LoVo (cell line): Measurements from ENCODE around the gene TMEM178B.

ENCODE experiments used
- DNase-seq: peaks from one replicate; pipeline ENCODE4 v3.0.0-alpha.2; 2016; ENCODE audit warnings: low spot score

TMEM178B gene

GRCh38 chr7:141431140-141431479, 357.2 kb downstream of the TMEM178B start:
- DNase-seq = no peak

- no peak for DNase-seq
Measured at GRCh38 chr7:141431711-141432110, 357.8 kb downstream of the TMEM178B start.

- DNase-seq = no peak
Measured at GRCh38 chr7:141433698-141434097, 359.8 kb downstream of the TMEM178B start.

- no peak for DNase-seq
Measured at GRCh38 chr7:141436139-141436538, 362.3 kb downstream of the TMEM178B start.

- no peak for DNase-seq
Measured at GRCh38 chr7:141436575-141437075, 362.8 kb downstream of the TMEM178B start.

GRCh38 chr7:141439164-141439563, 365.3 kb downstream of the TMEM178B start:
- no peak for DNase-seq

GRCh38 chr7:141439776-141440175, 365.9 kb downstream of the TMEM178B start:
- DNase-seq = no peak

GRCh38 chr7:141441837-141442627, 368.2 kb downstream of the TMEM178B start:
- DNase-seq = no peak

- no peak for DNase-seq
Measured at GRCh38 chr7:141442781-141443180, 368.9 kb downstream of the TMEM178B start.

GRCh38 chr7:141444961-141445360, 371.1 kb downstream of the TMEM178B start:
- no peak for DNase-seq

GRCh38 chr7:141451232-141451631, 377.4 kb downstream of the TMEM178B start:
- no peak for DNase-seq

GRCh38 chr7:141452911-141453310, 379.0 kb downstream of the TMEM178B start:
- no peak for DNase-seq

GRCh38 chr7:141454338-141454737, 380.5 kb downstream of the TMEM178B start:
- DNase-seq = no peak

- no peak for DNase-seq
Measured at GRCh38 chr7:141455723-141456122, 381.9 kb downstream of the TMEM178B start.

GRCh38 chr7:141456298-141456697, 382.4 kb downstream of the TMEM178B start:
- DNase-seq = no peak

GRCh38 chr7:141456711-141457110, 382.8 kb downstream of the TMEM178B start:
- no peak for DNase-seq

GRCh38 chr7:141460781-141461715, 387.2 kb downstream of the TMEM178B start:
- DNase-seq = no peak

GRCh38 chr7:141461924-141462323, 388.1 kb downstream of the TMEM178B start:
- DNase-seq = no peak

GRCh38 chr7:141462958-141463357, 389.1 kb downstream of the TMEM178B start:
- no peak for DNase-seq

GRCh38 chr7:141463986-141464385, 390.1 kb downstream of the TMEM178B start:
- no peak for DNase-seq

GRCh38 chr7:141464551-141464950, 390.7 kb downstream of the TMEM178B start:
- DNase-seq = no peak

GRCh38 chr7:141466151-141466904, 392.5 kb downstream of the TMEM178B start:
- no peak for DNase-seq
